Lower lobe of right lung (tissue), 2 donors: ENCODE results near the gene SEC61B. TPM values are rescaled to one million over a fixed set of nuclear protein-coding genes. Genes with fewer than 3 reads are reported as not detected.

ENCODE experiments used
- ATAC-seq, 2 donors: fragments of 200-7000 bp; cut with Tn5 transposase; one replicate each; pipeline ENCODE4 v1.9.1; 2020 to 2022; ENCODE audit warnings: mild to moderate bottlenecking in 2 of 2, moderate library complexity in 2 of 2
- DNase-seq: peaks from one replicate; pipeline ENCODE4 v3.0.0-alpha.2; 2020
- H3K27ac ChIP-seq: fragments of 200-600 bp; one replicate; pipeline ENCODE4 v1.8.0; 2022
- H3K27me3 ChIP-seq: fragments of 200-600 bp; one replicate; pipeline ENCODE4 v1.8.0; 2022; ENCODE audit warnings: low read depth
- H3K36me3 ChIP-seq: fragments of 200-600 bp; one replicate; pipeline ENCODE4 v1.8.0; 2022; ENCODE audit warnings: mild to moderate bottlenecking
- H3K4me1 ChIP-seq: fragments of 200-600 bp; one replicate; pipeline ENCODE4 v1.8.0; 2022
- H3K4me3 ChIP-seq: fragments of 200-600 bp; one replicate; pipeline ENCODE4 v1.8.0; 2022; ENCODE audit warnings: mild to moderate bottlenecking
- H3K9me3 ChIP-seq: fragments of 200-600 bp; one replicate; pipeline ENCODE4 v1.8.0; 2022
- CTCF ChIP-seq: fragments of 200-600 bp; IDR thresholded peaks from one replicate; pipeline ENCODE4 v1.8.0; 2022; ENCODE audit warnings: antibody characterized with exemption, mild to moderate bottlenecking
- intact Hi-C: fragments of 100-400 bp; cut with DNase I; formaldehyde crosslinking; loops from one replicate; pipeline ENCODE4 v1.11.0; 2022
- total RNA-seq: library from RNA; stranded (reverse); fragmentation: NEBNext Ultra II Directional; extraction: Animal tissue kit (Norgen Biotek cat#: 25700); gene quantifications from one replicate; pipeline ENCODE4 v1.2.1, GENCODE V29; 2021
- donor health status: DM: no; HTN: yes; CAD: no; lungs with severe emphysema.

The SEC61B gene
- total RNA-seq, 1 donor from 2014 or later = 111 TPM

- ATAC-seq (no peak), DNase-seq (no peak)
- Histone ChIP-seq H3K4me3 (no peak overlapping the region), H3K27me3 (no peaks in the 10 kb centered on the region), H3K27ac (no peak overlapping the region), H3K4me1 (peaks cover 13% of the 10 kb centered on the region), H3K9me3 (no peaks in the 10 kb centered on the region), H3K36me3 (no peaks in the 10 kb centered on the region)
- intact Hi-C loops = no loop called here
- TF ChIP-seq CTCF = no peak
These were observed 36.1 kb upstream of the SEC61B start for GRCh38 chr9:99185934-99186333.

GRCh38 chr9:99187311-99187710, 34.8 kb upstream of the SEC61B start:
- Histone ChIP-seq H3K27me3 (no peaks in the 10 kb centered on the region), H3K4me3 (no peak overlapping the region), H3K36me3 (no peaks in the 10 kb centered on the region), H3K4me1 (peaks cover 13% of the 10 kb centered on the region), H3K27ac (no peak overlapping the region), H3K9me3 (no peaks in the 10 kb centered on the region)
- no peak for TF ChIP-seq CTCF
- ATAC-seq = no peak
- no peak for DNase-seq
- intact Hi-C loops = no loop called here

- Histone ChIP-seq H3K27me3 (no peaks in the 10 kb centered on the region), H3K4me1 (peaks cover 12% of the 10 kb centered on the region), H3K27ac (no peak overlapping the region), H3K36me3 (no peaks in the 10 kb centered on the region), H3K9me3 (no peaks in the 10 kb centered on the region), H3K4me3 (no peak overlapping the region)
- intact Hi-C loops = no loop called here
- ATAC-seq (no peak), DNase-seq (no peak)
- TF ChIP-seq CTCF = no peak
These were observed 32.9 kb upstream of the SEC61B start for GRCh38 chr9:99189186-99189585.

GRCh38 chr9:99189887-99190596, 32.0 kb upstream of the SEC61B start:
- TF ChIP-seq CTCF = no peak
- Histone ChIP-seq H3K9me3 (no peaks in the 10 kb centered on the region), H3K4me3 (no peak overlapping the region), H3K27ac (no peak overlapping the region), H3K4me1 (peaks cover 3% of the 10 kb centered on the region), H3K27me3 (no peaks in the 10 kb centered on the region), H3K36me3 (no peaks in the 10 kb centered on the region)
- intact Hi-C loops = no loop called here
- DNase-seq (no peak), ATAC-seq (no peak)

GRCh38 chr9:99190597-99191283, 31.3 kb upstream of the SEC61B start:
- H3K27ac ChIP-seq = no peak overlapping the region
- no peak for TF ChIP-seq CTCF

More at GRCh38 chr9:99190597-99191283, 31.3 kb upstream of the SEC61B start:
- Histone ChIP-seq H3K9me3 (no peaks in the 10 kb centered on the region), H3K4me3 (no peak overlapping the region), H3K4me1 (no peaks in the 10 kb centered on the region), H3K27me3 (no peaks in the 10 kb centered on the region), H3K36me3 (no peaks in the 10 kb centered on the region)
- no peak for ATAC-seq
- DNase-seq = no peak
- intact Hi-C loops = no loop called here
